ENCODE data around the gene AXDND1. TPM values are rescaled to one million over a fixed set of nuclear protein-coding genes. Genes with fewer than 3 reads are reported as not detected.
A peak's percentile ranks its signal among the peaks of the same experiment; 100 is the strongest.

Gene AXDND1
- total RNA-seq, 1 donor from 2014 or later: not detected

DNA sequence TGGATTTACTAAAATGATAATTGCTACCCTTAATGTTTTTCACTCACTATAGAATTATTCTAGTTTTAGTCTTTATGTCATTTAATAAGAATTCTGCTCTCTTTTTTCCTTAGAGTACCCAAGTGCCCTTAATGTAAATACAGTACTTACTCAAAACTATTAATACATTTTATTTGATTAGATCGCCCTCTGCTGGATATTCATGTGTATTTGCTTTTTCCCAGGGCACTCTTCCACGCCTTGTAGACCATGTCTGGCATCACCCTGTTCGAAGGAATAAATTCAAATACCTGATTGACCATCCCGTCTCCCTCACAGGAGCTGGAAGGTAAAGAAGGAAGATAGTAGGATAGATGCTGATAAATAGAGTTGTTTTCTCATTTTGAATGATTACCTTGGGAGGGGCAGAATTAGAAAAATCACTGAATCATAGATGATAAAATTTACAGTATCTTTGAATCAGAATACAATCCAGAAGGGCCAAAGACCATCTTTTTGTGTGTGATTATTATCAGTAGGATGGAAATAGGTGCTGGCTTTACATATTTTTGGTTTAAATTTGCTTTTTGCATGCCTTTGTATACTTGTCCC is 4.1 kb downstream of the AXDND1 start:
- Histone ChIP-seq H3K27me3 (ENCODE audit: low read depth) (no peaks in the 10 kb centered on the region), H3K9me3 (replicated peaks) (no peaks in the 10 kb centered on the region), H3K4me1 (peaks cover 15% of the 10 kb centered on the region), H3K27ac (replicated peaks) (no peak overlapping the region), H3K36me3 (no peaks in the 10 kb centered on the region), H3K4me3 (no peak overlapping the region)
- DNase-seq: no peak
- TF ChIP-seq, protein P1, sequence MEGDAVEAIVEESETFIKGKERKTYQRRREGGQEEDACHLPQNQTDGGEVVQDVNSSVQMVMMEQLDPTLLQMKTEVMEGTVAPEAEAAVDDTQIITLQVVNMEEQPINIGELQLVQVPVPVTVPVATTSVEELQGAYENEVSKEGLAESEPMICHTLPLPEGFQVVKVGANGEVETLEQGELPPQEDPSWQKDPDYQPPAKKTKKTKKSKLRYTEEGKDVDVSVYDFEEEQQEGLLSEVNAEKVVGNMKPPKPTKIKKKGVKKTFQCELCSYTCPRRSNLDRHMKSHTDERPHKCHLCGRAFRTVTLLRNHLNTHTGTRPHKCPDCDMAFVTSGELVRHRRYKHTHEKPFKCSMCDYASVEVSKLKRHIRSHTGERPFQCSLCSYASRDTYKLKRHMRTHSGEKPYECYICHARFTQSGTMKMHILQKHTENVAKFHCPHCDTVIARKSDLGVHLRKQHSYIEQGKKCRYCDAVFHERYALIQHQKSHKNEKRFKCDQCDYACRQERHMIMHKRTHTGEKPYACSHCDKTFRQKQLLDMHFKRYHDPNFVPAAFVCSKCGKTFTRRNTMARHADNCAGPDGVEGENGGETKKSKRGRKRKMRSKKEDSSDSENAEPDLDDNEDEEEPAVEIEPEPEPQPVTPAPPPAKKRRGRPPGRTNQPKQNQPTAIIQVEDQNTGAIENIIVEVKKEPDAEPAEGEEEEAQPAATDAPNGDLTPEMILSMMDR (IDR thresholded peaks at IDR 0.05; ENCODE audit: borderline replicate concordance): peak; percentile 81
- intact Hi-C loops (cut with micrococcal nuclease): loop anchor here (5.0 kb wide), 1 partner anchor 288 kb away; the partner anchor contains the start of gene TOR3A

- TF ChIP-seq, protein P1 (IDR thresholded peaks at IDR 0.05; ENCODE audit: borderline replicate concordance): no peak
- Histone ChIP-seq H3K9me3 (replicated peaks) (no peaks in the 10 kb centered on the region), H3K4me3 (no peak overlapping the region), H3K27me3 (ENCODE audit: low read depth) (no peaks in the 10 kb centered on the region), H3K36me3 (no peaks in the 10 kb centered on the region), H3K4me1 (no peaks in the 10 kb centered on the region), H3K27ac (replicated peaks) (no peak overlapping the region)
- no peak for DNase-seq
- intact Hi-C loops (cut with micrococcal nuclease): no loop called here
Measured at GRCh38 chr1:179372160-179372559, 6.4 kb downstream of the AXDND1 start.

DNA sequence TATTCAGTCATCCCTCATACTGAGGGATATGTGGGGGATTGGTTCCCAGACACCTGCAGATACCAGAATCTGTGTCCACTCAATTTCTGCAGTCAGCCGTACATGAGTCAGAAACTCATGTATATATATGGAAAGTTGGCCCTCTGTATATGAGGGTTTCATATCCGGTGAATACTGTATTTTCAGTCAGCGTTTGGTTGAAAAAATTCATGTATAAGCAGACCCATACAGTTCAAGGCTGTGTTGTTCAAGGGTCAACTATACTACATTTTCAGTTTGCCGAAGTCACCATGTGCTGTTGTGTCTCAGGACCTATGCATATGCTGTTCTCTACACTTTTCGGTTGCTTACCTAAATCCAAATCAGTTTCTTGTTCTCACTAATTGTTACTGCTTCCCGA is 10.5 kb downstream of the AXDND1 start:
- H3K4me3 ChIP-seq: no peak overlapping the region
- H3K27ac ChIP-seq (replicated peaks): no peak overlapping the region
- TF ChIP-seq, protein P1 (IDR thresholded peaks at IDR 0.05; ENCODE audit: borderline replicate concordance): no peak
- DNase-seq: no peak
- no peaks in the 10 kb centered on the region for H3K36me3 ChIP-seq
- H3K9me3 ChIP-seq (replicated peaks): no peaks in the 10 kb centered on the region
- intact Hi-C loops (cut with micrococcal nuclease): no loop called here
- H3K27me3 ChIP-seq (ENCODE audit: low read depth): no peaks in the 10 kb centered on the region
- H3K4me1 ChIP-seq: no peaks in the 10 kb centered on the region

DNA sequence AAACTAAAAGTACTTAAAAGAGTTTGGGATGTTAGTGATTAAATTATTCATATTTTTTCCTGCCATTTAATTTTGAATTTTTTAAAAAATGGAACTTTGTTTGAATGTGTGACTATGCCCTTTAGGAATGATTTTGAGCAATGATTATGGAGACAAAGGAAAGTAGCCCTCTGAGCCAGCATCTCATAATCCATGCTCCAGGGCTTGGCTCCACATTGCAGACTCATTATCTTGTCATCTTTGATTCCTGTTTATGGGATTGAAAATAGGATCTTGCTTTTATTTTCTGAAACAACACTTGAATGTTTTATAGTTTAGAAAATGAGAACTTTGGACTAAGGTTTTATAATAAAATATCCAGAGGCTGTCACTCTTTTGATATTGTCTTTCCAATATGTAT is 14.5 kb downstream of the AXDND1 start:
- TF ChIP-seq, protein P1 (IDR thresholded peaks at IDR 0.05; ENCODE audit: borderline replicate concordance): no peak

DNA sequence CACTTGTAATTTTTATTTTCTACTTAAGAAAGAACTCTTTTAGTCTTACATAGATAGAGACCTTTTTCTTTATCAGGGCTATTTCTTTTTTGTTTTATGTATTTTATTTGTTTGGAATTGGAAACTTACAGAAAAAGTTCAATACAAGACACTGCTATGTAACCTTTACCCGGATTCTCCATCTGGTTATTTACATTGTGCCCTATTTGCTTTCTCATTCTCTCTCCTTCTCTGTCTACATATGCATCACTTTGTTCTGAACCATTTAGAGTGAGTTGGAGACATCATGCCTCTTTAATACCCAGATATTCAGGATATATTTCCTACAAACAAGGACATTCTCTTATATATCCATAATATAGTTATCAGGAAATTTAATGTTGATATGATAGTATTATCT is 18.3 kb downstream of the AXDND1 start:
- H3K36me3 ChIP-seq: no peaks in the 10 kb centered on the region
- intact Hi-C loops (cut with micrococcal nuclease): no loop called here
- no peaks in the 10 kb centered on the region for H3K4me1 ChIP-seq
- DNase-seq: no peak
- H3K9me3 ChIP-seq (replicated peaks): no peaks in the 10 kb centered on the region
- H3K27me3 ChIP-seq (ENCODE audit: low read depth): no peaks in the 10 kb centered on the region
- H3K4me3 ChIP-seq: no peak overlapping the region
- H3K27ac ChIP-seq (replicated peaks): no peak overlapping the region
- TF ChIP-seq, protein P1 (IDR thresholded peaks at IDR 0.05; ENCODE audit: borderline replicate concordance): no peak

More for the DNA sequence above, 14.5 kb downstream of the AXDND1 start:
- Histone ChIP-seq H3K9me3 (replicated peaks) (no peaks in the 10 kb centered on the region), H3K4me1 (no peaks in the 10 kb centered on the region), H3K4me3 (no peak overlapping the region), H3K27me3 (ENCODE audit: low read depth) (no peaks in the 10 kb centered on the region), H3K27ac (replicated peaks) (no peak overlapping the region), H3K36me3 (no peaks in the 10 kb centered on the region)
- DNase-seq: no peak
- intact Hi-C loops (cut with micrococcal nuclease): no loop called here

Measured in left ventricle myocardium inferior (tissue), 1 donor.